Colonic mucosa (tissue), 4 donors: Measurements from ENCODE around the gene MRC1. TPM values are rescaled to one million over a fixed set of nuclear protein-coding genes. Genes with fewer than 3 reads are reported as not detected.
A peak's percentile ranks its signal among the peaks of the same experiment; 100 is the strongest.
"Not testable (repeated sequence)": the region's sequence is repeated elsewhere in the genome, so short reads cannot be mapped to it uniquely, and the experiment has no call there.

Experiments used
- DNase-seq: peaks from one replicate; pipeline ENCODE4 v3.0.0-alpha.2; 2020
- H3K27ac ChIP-seq: fragments of 200-600 bp; one replicate; pipeline ENCODE4 v1.8.0; 2021
- H3K27me3 ChIP-seq: fragments of 200-600 bp; one replicate; pipeline ENCODE4 v1.8.0; 2021
- H3K36me3 ChIP-seq: fragments of 200-600 bp; one replicate; pipeline ENCODE4 v1.8.0; 2021
- H3K4me1 ChIP-seq: fragments of 200-600 bp; one replicate; pipeline ENCODE4 v1.8.0; 2021; ENCODE audit warnings: mild to moderate bottlenecking
- H3K4me3 ChIP-seq: fragments of 200-600 bp; one replicate; pipeline ENCODE4 v1.8.0; 2021
- H3K9ac ChIP-seq, 2 donors: one replicate each; pipeline ENCODE4 v1.7.0; 2013; ENCODE audit warnings: control low read depth in 2 of 2, low read depth in 2 of 2, low read length in 2 of 2
- H3K9me3 ChIP-seq: fragments of 200-600 bp; one replicate; pipeline ENCODE4 v1.8.0; 2021
- CTCF ChIP-seq: fragments of 200-600 bp; IDR thresholded peaks from one replicate; pipeline ENCODE4 v1.8.0; 2022; ENCODE audit warnings: antibody characterized with exemption, mild to moderate bottlenecking
- intact Hi-C: fragments of 100-400 bp; cut with DNase I; formaldehyde crosslinking; loops from one replicate; pipeline ENCODE4 v1.14.1; 2022
- microRNA-seq: library from miRNA; unstranded; fragments of <30 nt; microRNA quantifications from one replicate; pipeline ENCODE4, GENCODE V29; 2019
- total RNA-seq, 2 donors: library from RNA; stranded (reverse); fragmentation: NEBNext Ultra II Directional in 1 of 2; extraction: Animal tissue kit (Norgen Biotek cat#: 25700) in 1 of 2; gene quantifications; one replicate each; pipeline ENCODE4 v1.2.1, GENCODE V29; 2021
- donor health status: healthy.
- donor health status: DM: no; HTN: no; CAD: no.
- donor health status: DM: no; HTN: no; CAD: no.

MRC1 gene
- total RNA-seq, 2 donors from 2014 or later = 9.2 to 19.2 TPM

GRCh38 chr10:17950726-17951125, 141.6 kb downstream of the MRC1 start:
- Histone ChIP-seq H3K36me3 (no peaks in the 10 kb centered on the region), H3K9me3 (no peaks in the 10 kb centered on the region), H3K4me1 (no peaks in the 10 kb centered on the region), H3K9ac (no peak overlapping the region), H3K4me3 (no peak overlapping the region), H3K27ac (no peak overlapping the region), H3K27me3 (no peaks in the 10 kb centered on the region)
- intact Hi-C loops = no loop called here
- no peak for TF ChIP-seq CTCF
- DNase-seq = no peak

- TF ChIP-seq CTCF = no peak
Observed at GRCh38 chr10:17951868-17952371, 142.8 kb downstream of the MRC1 start, which contains the start of gene SLC39A12. Gene SLC39A12, plus strand, starts transcription at chr10:17951918. Its CDS starts 1,359 bp downstream, at chr10:17953277.

GRCh38 chr10:17954372-17954771, 145.2 kb downstream of the MRC1 start:
- H3K9ac ChIP-seq, DNase-seq, H3K27me3 ChIP-seq, H3K4me3 ChIP-seq, H3K36me3 ChIP-seq, intact Hi-C loops, H3K9me3 ChIP-seq, H3K4me1 ChIP-seq, H3K27ac ChIP-seq: not testable (repeated sequence)

More at GRCh38 chr10:17951868-17952371, 142.8 kb downstream of the MRC1 start, which contains the start of gene SLC39A12:
- H3K4me1 ChIP-seq = no peaks in the 10 kb centered on the region
- no peaks in the 10 kb centered on the region for H3K27me3 ChIP-seq
- H3K4me3 ChIP-seq = no peak within 1 kb of the TSS
- no peak within 1 kb of the TSS for H3K9ac ChIP-seq
- intact Hi-C loops = no loop called here
- DNase-seq = no peak
- H3K9me3 ChIP-seq = no peaks in the 10 kb centered on the region
- no peak within 1 kb of the TSS for H3K27ac ChIP-seq
- H3K36me3 ChIP-seq = no peaks in the 10 kb centered on the region

- intact Hi-C loops = no loop called here
- Histone ChIP-seq H3K27ac (no peak overlapping the region), H3K9me3 (no peaks in the 10 kb centered on the region), H3K9ac (no peak overlapping the region), H3K4me3 (no peak overlapping the region), H3K36me3 (no peaks in the 10 kb centered on the region), H3K27me3 (no peaks in the 10 kb centered on the region), H3K4me1 (no peaks in the 10 kb centered on the region)
- DNase-seq = no peak
- no peak for TF ChIP-seq CTCF
Observed at GRCh38 chr10:17954861-17955260, 145.7 kb downstream of the MRC1 start.

GRCh38 chr10:17958049-17958448, 148.9 kb downstream of the MRC1 start:
- H3K9me3 ChIP-seq = no peaks in the 10 kb centered on the region
- intact Hi-C loops = no loop called here
- no peak overlapping the region for H3K4me3 ChIP-seq
- no peaks in the 10 kb centered on the region for H3K4me1 ChIP-seq
- no peak for DNase-seq
- H3K27me3 ChIP-seq = no peaks in the 10 kb centered on the region
- no peak overlapping the region for H3K9ac ChIP-seq
- H3K27ac ChIP-seq = no peak overlapping the region
- TF ChIP-seq CTCF = no peak
- H3K36me3 ChIP-seq = no peaks in the 10 kb centered on the region

GRCh38 chr10:17959870-17960269, 150.7 kb downstream of the MRC1 start:
- intact Hi-C loops = no loop called here
- no peaks in the 10 kb centered on the region for H3K36me3 ChIP-seq
- DNase-seq = no peak
- no peak overlapping the region for H3K9ac ChIP-seq
- no peak overlapping the region for H3K27ac ChIP-seq
- H3K9me3 ChIP-seq = no peaks in the 10 kb centered on the region
- H3K4me3 ChIP-seq = no peak overlapping the region
- H3K4me1 ChIP-seq = no peaks in the 10 kb centered on the region
- H3K27me3 ChIP-seq = no peaks in the 10 kb centered on the region
- no peak for TF ChIP-seq CTCF

Small RNAs within 50 kb of the gene (microRNA-seq; reads per million reads assigned to microRNA genes)
- 19.3 reads per million, percentile 27 among the genes with 10 or more reads in this experiment for gene MIR511

Other genes starting within 250 kb of the MRC1 start
- 10 to 100 TPM in 1 of 2 donors, 1 to 10 TPM in 1; 3.4 to 16.6 TPM for gene HACD1, start 192.0 kb upstream of the MRC1 start, total RNA-seq
- 10 to 100 TPM; 16.5 to 16.8 TPM for gene STAM, start 165.2 kb upstream of the MRC1 start, total RNA-seq
- gene TMEM236, start 57.1 kb upstream of the MRC1 start, total RNA-seq = 10 to 100 TPM; 16.6 to 57.4 TPM
- gene SLC39A12, start 142.6 kb downstream of the MRC1 start, total RNA-seq = under 1 TPM; 0.13 to 0.15 TPM